Neutrophil (primary cell): ENCODE data around the gene VEGFB.

Source experiments
- H3K27ac ChIP-seq: fragments of 200-600 bp; sonication (generic); 2 replicates; pipeline ENCODE4 v1.5.1; 2016; ENCODE audit warnings: mild to moderate bottlenecking, moderate library complexity
- H3K27me3 ChIP-seq: fragments of 200-600 bp; sonication (generic); 2 replicates; pipeline ENCODE4 v1.6.0; 2016; ENCODE audit warnings: mild to moderate bottlenecking
- H3K36me3 ChIP-seq: fragments of 200-600 bp; sonication (generic); 2 replicates; pipeline ENCODE4 v1.5.1; 2017
- H3K4me1 ChIP-seq, 2 experiments: fragments of 200-600 bp in 1 of 2; sonication (generic) in 1 of 2; 1 replicate in 1 of 2; 2 replicates in 1 of 2; pipeline versions ENCODE4 v1.5.1 to v1.6.1; 2013 to 2016; ENCODE audit warnings: low read depth in 1 of 2, low read length in 1 of 2, mild to moderate bottlenecking in 1 of 2, moderate library complexity in 1 of 2; ENCODE audit not compliant: control insufficient read depth in 1 of 2, insufficient read depth in 1 of 2
- H3K4me3 ChIP-seq, 2 experiments: fragments of 200-600 bp in 1 of 2; sonication (generic) in 1 of 2; 1 replicate in 1 of 2; 2 replicates in 1 of 2; pipeline ENCODE4 v1.5.1; 2013 to 2016; ENCODE audit warnings: low read depth in 1 of 2, low read length in 1 of 2, mild to moderate bottlenecking in 1 of 2, moderate library complexity in 1 of 2
- H3K9me3 ChIP-seq: fragments of 200-600 bp; sonication (generic); 2 replicates; pipeline ENCODE4 v1.5.1; 2016
- CTCF ChIP-seq: fragments of 200-600 bp; sonication (generic); IDR thresholded peaks from 2 replicates; pipeline ENCODE4 v1.5.1; 2016; ENCODE audit warnings: antibody characterized with exemption

The VEGFB gene

GRCh38 chr11:64208796-64209562 lies 25.4 kb upstream of the VEGFB start:
- Histone ChIP-seq H3K4me1 (peaks cover 78 to 79% of the 10 kb centered on the region in 2 experiments), H3K27me3 (no peaks in the 10 kb centered on the region), H3K36me3 (peaks cover 41% of the 10 kb centered on the region), H3K4me3 (peak overlapping the region; percentile 90 to 100), H3K27ac (peak overlapping the region; percentile 99), H3K9me3 (no peaks in the 10 kb centered on the region)
- no peak for TF ChIP-seq CTCF

GRCh38 chr11:64209563-64209843 lies 24.9 kb upstream of the VEGFB start:
- H3K27ac ChIP-seq = peak overlapping the region; percentile 99
- H3K9me3 ChIP-seq = no peaks in the 10 kb centered on the region
- H3K4me3 ChIP-seq = peak overlapping the region; percentile 90 to 100
- H3K4me1 ChIP-seq = peaks cover 73 to 74% of the 10 kb centered on the region in 2 experiments
- peaks cover 46% of the 10 kb centered on the region for H3K36me3 ChIP-seq
- no peak for TF ChIP-seq CTCF
- H3K27me3 ChIP-seq = no peaks in the 10 kb centered on the region

- TF ChIP-seq CTCF = no peak
- no peaks in the 10 kb centered on the region for H3K9me3 ChIP-seq
- peaks cover 63 to 70% of the 10 kb centered on the region in 2 experiments for H3K4me1 ChIP-seq
- peaks cover 56% of the 10 kb centered on the region for H3K36me3 ChIP-seq
- H3K27ac ChIP-seq = peak overlapping the region; percentile 99
- no peak overlapping the region for H3K4me3 ChIP-seq
- H3K27me3 ChIP-seq = no peaks in the 10 kb centered on the region
Measured at GRCh38 chr11:64210301-64211020, 23.9 kb upstream of the VEGFB start.

- peaks cover 55 to 61% of the 10 kb centered on the region in 2 experiments for H3K4me1 ChIP-seq
Measured at GRCh38 chr11:64211181-64211872, 23.1 kb upstream of the VEGFB start.

More at GRCh38 chr11:64211181-64211872, 23.1 kb upstream of the VEGFB start:
- peak overlapping the region; percentile 99 for H3K27ac ChIP-seq
- no peak overlapping the region for H3K4me3 ChIP-seq
- H3K27me3 ChIP-seq = no peaks in the 10 kb centered on the region
- H3K36me3 ChIP-seq = peaks cover 64% of the 10 kb centered on the region
- no peaks in the 10 kb centered on the region for H3K9me3 ChIP-seq
- TF ChIP-seq CTCF = no peak
